Testis (tissue), 3 donors: Measurements from ENCODE around the gene SIK3. TPM values are rescaled to one million over a fixed set of nuclear protein-coding genes. Genes with fewer than 3 reads are reported as not detected.
"Not testable (repeated sequence)": the region's sequence is repeated elsewhere in the genome, so short reads cannot be mapped to it uniquely, and the experiment has no call there.

Source experiments
- DNase-seq: peaks from one replicate; pipeline ENCODE4 v3.0.0-alpha.2; 2019
- H3K27ac ChIP-seq, 2 donors: fragments of 200-600 bp; sonication (generic); one replicate each; pipeline ENCODE4 v1.5.1; 2019
- H3K27me3 ChIP-seq: fragments of 200-600 bp; sonication (generic); one replicate; pipeline ENCODE4 v1.5.1; 2019
- H3K36me3 ChIP-seq: fragments of 200-600 bp; sonication (generic); one replicate; pipeline ENCODE4 v1.5.1; 2017; ENCODE audit warnings: low read depth; ENCODE audit errors: missing control alignments
- H3K4me1 ChIP-seq: fragments of 200-600 bp; sonication (generic); one replicate; pipeline ENCODE4 v1.5.1; 2019
- H3K4me3 ChIP-seq, 2 donors: fragments of 200-600 bp; sonication (generic); one replicate each; pipeline ENCODE4 v1.5.1; 2017 to 2019
- H3K9me3 ChIP-seq: fragments of 200-600 bp; sonication (generic); one replicate; pipeline ENCODE4 v1.5.1; 2017
- CTCF ChIP-seq, 3 experiments: fragments of 450-650 bp in 2 of 3; fragments of 200-600 bp in 1 of 3; sonication (generic) in 1 of 3; IDR thresholded peaks; one replicate each; pipeline ENCODE4 v1.5.1; 2016 to 2019; ENCODE audit warnings: antibody characterized with exemption in 3 of 3, mild to moderate bottlenecking in 2 of 3, moderate library complexity in 1 of 3
- POLR2A ChIP-seq: fragments of 450-650 bp; IDR thresholded peaks from one replicate; pipeline ENCODE4 v1.6.1; 2017; ENCODE audit warnings: antibody characterized with exemption, mild to moderate bottlenecking, moderate library complexity
- WGBS, 2 donors: methylation state at CpG; one replicate each; pipeline ENCODE4 v1.1.5; 2018; 5-methylcytosine and 5-hydroxymethylcytosine counted together
- intact Hi-C: fragments of 100-400 bp; cut with DNase I; formaldehyde crosslinking; loops from one replicate; pipeline ENCODE4 v1.15.1; 2023; ENCODE audit warnings: low total_unique reads
- polyA plus RNA-seq: library from polyadenylated mRNA; stranded (reverse); fragments of 350-450 nt; fragmentation: Illumina TruSeq; extraction: RNeasy Lipid Tissue Mini Kit (QIAGEN cat#74804); gene quantifications from one replicate; pipeline ENCODE4 v1.2.3, GENCODE V29; 2014; ENCODE audit warnings: low read depth, low replicate concordance; ENCODE audit not compliant: insufficient read depth
- total RNA-seq, 2 donors: library from RNA; depleted of rRNA; stranded (reverse); fragments of >200 nt; gene quantifications; one replicate each; pipeline ENCODE4 v1.2.3, GENCODE V29; 2016

SIK3 gene
- total and polyA plus RNA-seq, 3 donors from 2014 or later, result 112 to 125 (median 123) TPM

GRCh38 chr11:116835042-116835772 is 263.0 kb downstream of the SIK3 start:
- Histone ChIP-seq H3K27ac (peak overlapping the region; percentile 53 to 69), H3K27me3 (no peaks in the 10 kb centered on the region), H3K36me3 (no peaks in the 10 kb centered on the region), H3K4me1 (peaks cover 37% of the 10 kb centered on the region), H3K4me3 (peak overlapping the region; percentile 33 to 57), H3K9me3 (no peaks in the 10 kb centered on the region)
- WGBS, 2 donors, result 23 to 30% methylated on average over 8 to 28 of the region's 28 CpGs
- intact Hi-C loops, result no loop called here
- TF ChIP-seq POLR2A (no peak), CTCF (IDR thresholded peaks at IDR 0.05) (no peak)
- no peak for DNase-seq

- H3K36me3 ChIP-seq, intact Hi-C loops, DNase-seq, H3K27me3 ChIP-seq, H3K4me3 ChIP-seq, H3K9me3 ChIP-seq: not testable (repeated sequence)
- peak overlapping the region; percentile 53 to 69 for H3K27ac ChIP-seq
- 56 to 70% methylated on average over 6 to 13 of the region's 13 CpGs for WGBS, 2 donors
- peaks cover 31% of the 10 kb centered on the region for H3K4me1 ChIP-seq
Observed at GRCh38 chr11:116834535-116835041, 263.6 kb downstream of the SIK3 start.

GRCh38 chr11:116833816-116834534 is 264.3 kb downstream of the SIK3 start:
- TF ChIP-seq CTCF (IDR thresholded peaks at IDR 0.05) (no peak), POLR2A (no peak)
- 86 to 97% methylated on average over 6 to 14 of the region's 14 CpGs for WGBS, 2 donors
- no peak overlapping the region for H3K27ac ChIP-seq
- H3K27me3 ChIP-seq, result no peaks in the 10 kb centered on the region
- H3K4me3 ChIP-seq, result no peak overlapping the region
- DNase-seq, result no peak
- H3K36me3 ChIP-seq, result no peaks in the 10 kb centered on the region
- peaks cover 27% of the 10 kb centered on the region for H3K4me1 ChIP-seq
- H3K9me3 ChIP-seq, result no peaks in the 10 kb centered on the region
- intact Hi-C loops, result no loop called here

GRCh38 chr11:116833491-116833815 is 264.8 kb downstream of the SIK3 start:
- 95% methylated on average over 10 of the region's 10 CpGs for WGBS, 2 donors
- Histone ChIP-seq H3K4me3 (no peak overlapping the region), H3K4me1 (peaks cover 22% of the 10 kb centered on the region), H3K9me3 (no peaks in the 10 kb centered on the region), H3K27ac (no peak overlapping the region), H3K27me3 (no peaks in the 10 kb centered on the region), H3K36me3 (no peaks in the 10 kb centered on the region)
- TF ChIP-seq POLR2A (no peak), CTCF (IDR thresholded peaks at IDR 0.05) (no peak)
- DNase-seq, result no peak
- intact Hi-C loops, result no loop called here

GRCh38 chr11:116832350-116833290 is 265.6 kb downstream of the SIK3 start:
- H3K27ac ChIP-seq, result no peak overlapping the region
- peaks cover 15% of the 10 kb centered on the region for H3K4me1 ChIP-seq
- H3K4me3 ChIP-seq, result no peak overlapping the region
- no peaks in the 10 kb centered on the region for H3K27me3 ChIP-seq
- no peaks in the 10 kb centered on the region for H3K9me3 ChIP-seq
- intact Hi-C loops, result no loop called here
- WGBS, 2 donors, result 73 to 81% methylated on average over 6 to 13 of the region's 13 CpGs
- no peak for TF ChIP-seq POLR2A
- TF ChIP-seq CTCF (IDR thresholded peaks at IDR 0.05), result no peak
- no peak for DNase-seq
- no peaks in the 10 kb centered on the region for H3K36me3 ChIP-seq
